GM13977 (cell line): ENCODE results near the gene OR4D2.
"Not testable (repeated sequence)": the region's sequence is repeated elsewhere in the genome, so short reads cannot be mapped to it uniquely, and the experiment has no call there.

Source experiments
- DNase-seq: peaks from one replicate; pipeline ENCODE4 v3.0.0; 2012; ENCODE audit warnings: low spot score
- CTCF ChIP-seq: IDR thresholded peaks from 2 replicates; pipeline ENCODE4 v1.5.1; 2012; ENCODE audit warnings: mild to moderate bottlenecking, control low read depth; ENCODE audit not compliant: insufficient read depth; ENCODE audit errors: extremely low read depth, missing control alignments
- in situ Hi-C: fragments of 300-500 bp; cut with MboI; formaldehyde crosslinking; loops from one replicate; pipeline ENCODE4 v1.12.0; 2022; ENCODE audit warnings: low sequenced_read_pairs, low pct_unique_long_range_greater_than_20kb, mixed read lengths, inconsistent platforms; ENCODE audit not compliant: unreplicated experiment

Gene OR4D2

GRCh38 chr17:58136669-58137279, 30.0 kb upstream of the OR4D2 start:
- in situ Hi-C loops, result no loop called here
- DNase-seq, result no peak
- TF ChIP-seq CTCF, result no peak

- no peak for TF ChIP-seq CTCF
- in situ Hi-C loops, result no loop called here
- DNase-seq, result no peak
These were observed 25.3 kb upstream of the OR4D2 start for GRCh38 chr17:58141505-58141904.

GRCh38 chr17:58143335-58143734, 23.4 kb upstream of the OR4D2 start:
- in situ Hi-C loops, DNase-seq: not testable (repeated sequence)

- no peak for DNase-seq
- no peak for TF ChIP-seq CTCF
- in situ Hi-C loops, result no loop called here
These were observed 22.0 kb upstream of the OR4D2 start for GRCh38 chr17:58144801-58145200.

- in situ Hi-C loops, result no loop called here
- TF ChIP-seq CTCF, result no peak
- DNase-seq, result no peak
These were observed 18.8 kb upstream of the OR4D2 start, which contains the start of gene OR4D1 for GRCh38 chr17:58147930-58148434. OR4D1 (plus strand) TSS chr17:58148384; CDS start chr17:58155154, 6,770 bp downstream.

GRCh38 chr17:58148609-58149008, 18.2 kb upstream of the OR4D2 start:
- TF ChIP-seq CTCF, result no peak
- DNase-seq, result no peak
- in situ Hi-C loops, result no loop called here

GRCh38 chr17:58150394-58150793, 16.4 kb upstream of the OR4D2 start:
- no peak for DNase-seq
- no peak for TF ChIP-seq CTCF
- in situ Hi-C loops, result no loop called here
